HG02885 (cell line): Measurements from ENCODE around the gene FBXW12.
"Not testable (repeated sequence)": the region's sequence is repeated elsewhere in the genome, so short reads cannot be mapped to it uniquely, and the experiment has no call there.

Experiments used
- ATAC-seq: cut with Tn5 transposase; IDR thresholded peaks from one replicate; pipeline ENCODE4 v1.9.1; 2021; ENCODE audit warnings: mild to moderate bottlenecking; ENCODE audit not compliant: unreplicated experiment, poor library complexity

Gene FBXW12, protein sequence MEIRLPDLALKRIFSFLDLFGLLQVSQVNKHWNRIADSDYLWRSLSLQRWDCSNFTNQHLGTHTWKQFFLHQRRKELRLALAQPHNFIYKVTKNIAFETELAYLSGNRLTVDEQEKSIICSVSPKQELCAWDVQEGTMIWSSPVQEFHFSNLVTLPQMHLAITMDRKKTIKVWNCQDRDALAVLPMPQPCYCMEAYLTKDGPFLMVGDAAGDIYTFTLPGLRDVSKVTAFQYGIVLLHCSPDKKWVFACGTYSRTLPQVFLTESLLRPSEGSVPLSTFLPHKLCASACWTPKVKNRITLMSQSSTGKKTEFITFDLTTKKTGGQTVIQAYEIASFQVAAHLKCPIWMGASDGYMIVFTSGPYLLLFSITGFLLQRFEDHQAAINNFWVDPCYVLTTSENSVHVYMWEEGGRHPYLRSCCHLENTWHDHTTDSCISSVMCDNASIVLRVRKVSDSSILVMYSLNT

DNA sequence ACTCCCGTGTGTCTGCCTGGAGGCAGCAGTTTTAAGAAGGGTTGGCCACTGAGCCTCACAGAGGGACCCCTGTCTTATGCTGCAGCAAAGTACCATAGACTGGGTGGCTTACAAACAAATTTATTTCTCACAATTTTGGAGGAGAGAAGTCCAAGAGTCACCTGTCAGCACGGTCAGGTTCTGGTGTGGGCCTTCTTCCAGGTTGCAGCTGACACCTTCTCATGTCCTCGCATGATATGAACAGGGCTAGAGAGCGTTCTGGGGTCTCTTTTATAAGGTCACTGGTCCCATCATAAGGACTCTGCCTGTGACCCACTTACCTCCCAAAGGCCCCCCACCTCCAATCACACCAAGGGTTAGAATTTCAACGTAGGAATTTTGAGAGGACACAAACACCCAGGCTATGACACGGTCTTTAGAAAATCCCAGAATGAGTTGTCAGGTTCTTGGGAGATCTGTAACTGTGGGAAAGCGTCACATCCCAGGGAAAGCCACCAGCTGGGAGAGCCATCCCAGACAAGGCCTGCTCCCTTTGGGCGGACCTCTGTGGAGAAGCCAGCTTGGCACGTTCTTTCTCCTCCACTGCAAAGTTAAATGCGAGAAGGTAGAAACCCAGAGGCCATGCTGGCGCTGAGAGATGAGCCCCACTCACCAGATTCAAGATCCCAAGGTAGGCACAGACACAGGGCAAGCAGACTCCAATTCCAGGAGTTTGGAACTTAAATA lies at the start of gene FBXW12:
Gene FBXW12 (plus strand): TSS at position 569 of the 726 bp plus-strand sequence. CDS start 549 bp downstream, outside the sequence.
- ATAC-seq, result no peak

DNA sequence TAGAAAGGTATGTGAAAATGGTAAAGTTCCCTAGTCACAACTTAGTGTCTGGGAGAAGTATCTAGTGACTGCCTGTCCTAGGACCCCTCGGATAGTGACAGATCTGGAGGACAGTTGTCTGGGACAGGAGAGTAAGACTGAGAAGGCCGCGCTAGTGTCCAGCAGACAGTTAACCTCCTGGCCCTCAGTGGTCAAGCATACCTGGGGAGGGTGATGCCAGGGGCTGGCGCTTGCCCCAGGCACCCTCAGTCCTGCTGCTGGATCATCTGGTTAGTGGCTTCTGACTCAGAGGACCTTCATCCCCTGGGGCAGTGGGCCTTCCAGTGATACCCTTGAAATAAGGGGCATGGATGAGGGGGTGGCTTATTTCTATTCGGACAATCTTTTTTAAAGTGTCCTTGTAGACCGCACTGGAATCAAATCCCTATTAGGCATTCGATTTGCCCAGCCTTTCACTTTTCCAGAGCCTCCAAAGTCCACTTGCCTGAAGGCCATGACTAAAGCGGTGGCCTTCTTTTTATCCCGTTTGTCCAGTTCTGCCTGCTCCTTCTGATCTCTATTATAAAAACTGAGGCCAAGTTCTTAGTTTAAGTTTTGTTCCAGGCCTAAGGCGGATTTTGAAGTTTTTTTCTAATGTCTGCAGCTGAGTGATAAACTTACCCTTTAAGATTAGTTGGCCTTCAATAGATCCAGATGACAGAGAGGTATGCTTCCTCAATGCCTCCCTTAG lies 40.1 kb upstream of the FBXW12 start:
- ATAC-seq, result not testable (repeated sequence)

DNA sequence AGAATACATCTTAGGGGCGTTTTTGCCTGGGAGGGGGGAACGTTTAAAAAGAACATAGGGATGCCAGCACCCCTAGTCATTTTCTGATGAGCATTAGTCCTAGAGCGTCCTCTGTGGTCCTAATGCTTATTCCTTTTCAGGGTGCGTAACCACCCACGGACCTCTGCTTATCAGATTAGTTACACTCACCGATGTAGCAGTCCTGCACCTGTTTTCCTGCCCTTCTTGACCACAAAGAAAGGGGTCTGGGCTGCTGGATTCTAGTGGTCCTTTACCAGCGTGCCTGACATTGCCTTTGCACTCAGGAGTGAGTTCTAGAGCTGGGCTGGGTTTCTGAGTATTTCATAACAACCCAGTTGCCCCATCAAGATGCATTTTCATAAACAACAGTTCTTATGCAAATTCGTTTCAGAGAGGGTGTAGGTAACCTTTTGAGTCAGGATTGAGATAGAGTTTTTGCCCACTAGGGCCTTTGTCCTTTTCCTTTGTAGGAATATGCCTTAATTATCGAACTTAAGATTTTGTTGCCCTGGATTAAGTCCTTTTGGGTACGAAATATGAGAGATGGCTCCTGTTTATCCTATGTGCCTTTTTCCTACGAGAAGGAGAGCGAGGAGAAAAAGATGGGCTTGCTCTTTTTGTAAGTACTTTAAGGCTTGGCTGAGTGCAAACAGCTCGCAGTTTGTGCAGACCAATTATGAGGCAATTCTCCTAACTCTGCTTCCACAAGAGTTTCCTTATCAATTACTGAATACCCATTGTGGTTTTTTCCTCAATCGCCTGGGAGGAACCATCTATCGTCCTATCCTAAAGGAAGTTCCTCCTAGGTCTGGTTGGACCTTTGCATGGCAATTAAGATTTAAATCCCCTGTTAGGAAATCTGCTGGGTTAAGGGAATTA lies 38.4 kb upstream of the FBXW12 start, which contains the start of gene SPINK8:
Gene SPINK8 (minus strand): TSS at position 316 of the 900 bp plus-strand sequence. CDS start 5,320 bp downstream, outside the sequence.
- ATAC-seq, result not testable (repeated sequence)

DNA sequence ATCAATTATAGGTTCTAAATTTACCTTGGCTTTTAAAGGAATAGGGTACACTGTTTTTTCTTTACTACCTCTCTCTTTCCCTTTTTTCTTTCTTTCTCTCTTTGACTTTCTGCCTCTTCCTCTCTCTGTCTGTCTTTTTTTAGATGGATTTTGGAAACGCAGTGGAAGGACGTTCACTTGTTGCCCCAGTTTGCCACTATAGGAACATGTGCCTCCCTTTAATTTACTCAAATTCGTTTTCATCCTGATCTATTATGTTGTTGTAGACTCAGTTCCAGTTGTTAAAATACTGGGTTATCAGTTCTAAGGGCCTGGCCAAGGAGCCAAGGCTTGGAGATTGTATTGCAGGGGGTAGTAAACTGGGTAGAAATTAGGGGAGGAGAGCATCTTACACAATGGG lies 37.4 kb upstream of the FBXW12 start:
- no peak for ATAC-seq

DNA sequence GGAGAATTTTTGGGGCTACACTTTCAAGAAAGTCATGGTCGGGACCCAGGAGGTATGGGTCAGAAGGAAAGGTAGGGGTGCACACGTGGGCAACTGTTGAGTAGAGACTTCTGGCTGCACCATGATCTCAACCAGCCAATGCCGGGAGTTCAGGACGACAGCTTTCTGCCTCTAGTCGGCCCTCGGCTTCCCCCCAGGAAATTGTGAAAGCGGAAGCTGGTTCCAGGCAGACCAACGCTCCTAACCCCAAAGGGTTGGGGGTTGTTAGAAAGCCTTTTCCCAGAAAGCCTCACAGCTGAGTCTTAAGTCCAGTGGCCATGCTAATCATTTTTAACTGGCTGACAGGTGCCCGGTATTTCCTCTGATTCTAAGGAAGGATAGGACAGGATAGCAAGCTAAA lies 36.7 kb upstream of the FBXW12 start:
- ATAC-seq, result not testable (repeated sequence)

DNA sequence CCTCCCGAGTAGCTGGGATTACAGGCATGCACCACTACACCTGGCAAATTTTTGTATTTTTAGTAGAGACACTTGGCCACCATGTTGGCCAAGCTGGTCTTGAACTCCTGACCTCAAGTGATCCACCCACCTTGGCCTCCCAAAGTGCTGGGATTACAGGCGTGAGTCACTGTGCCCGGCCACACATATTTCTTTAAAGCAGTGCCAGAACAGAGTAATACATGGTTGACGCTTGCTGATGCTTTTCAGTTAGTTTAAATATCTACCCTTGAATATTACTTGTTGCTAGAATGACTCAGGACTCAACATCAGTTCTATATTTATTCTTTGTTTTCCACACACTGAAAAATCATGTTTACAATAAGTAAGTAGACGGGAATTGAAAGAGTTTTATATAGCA lies 34.5 kb upstream of the FBXW12 start:
- not testable (repeated sequence) for ATAC-seq

DNA sequence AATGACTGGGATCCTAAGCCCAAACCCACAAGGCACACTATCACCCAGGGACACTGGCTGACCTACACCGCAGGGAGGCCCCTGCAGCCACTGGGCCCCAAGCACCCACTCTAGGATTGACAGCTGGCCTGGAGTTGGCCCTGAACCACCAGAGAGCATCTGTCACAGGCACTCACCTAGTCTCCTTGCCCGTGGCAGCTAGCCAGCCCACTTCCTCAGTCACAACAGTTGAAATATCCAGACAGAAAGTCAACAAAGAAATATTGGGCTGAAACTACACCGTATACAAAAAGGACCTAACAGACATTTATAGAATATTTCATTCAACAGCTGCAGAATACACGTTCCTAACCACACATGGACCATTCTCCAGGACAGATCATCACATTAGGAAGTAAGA lies 33.4 kb upstream of the FBXW12 start:
- no peak for ATAC-seq

DNA sequence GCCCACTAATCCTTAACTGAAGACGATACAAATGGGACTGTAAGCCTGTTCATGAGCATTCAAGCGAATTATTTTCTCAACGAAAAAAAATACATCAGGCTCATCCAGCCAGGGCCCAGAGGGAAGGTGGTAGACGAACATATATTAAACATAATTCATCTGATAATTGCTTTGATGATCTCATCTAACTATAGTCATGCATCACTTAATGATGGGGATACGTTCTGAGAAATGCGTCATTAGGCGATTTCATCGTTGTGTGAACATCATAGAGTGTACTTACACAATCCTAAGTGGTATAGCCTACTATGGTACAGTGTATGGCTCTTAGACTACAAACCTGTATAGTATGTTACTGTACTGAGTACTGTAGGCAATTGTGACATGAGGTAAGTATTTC lies 28.6 kb upstream of the FBXW12 start:
- ATAC-seq, result no peak

DNA sequence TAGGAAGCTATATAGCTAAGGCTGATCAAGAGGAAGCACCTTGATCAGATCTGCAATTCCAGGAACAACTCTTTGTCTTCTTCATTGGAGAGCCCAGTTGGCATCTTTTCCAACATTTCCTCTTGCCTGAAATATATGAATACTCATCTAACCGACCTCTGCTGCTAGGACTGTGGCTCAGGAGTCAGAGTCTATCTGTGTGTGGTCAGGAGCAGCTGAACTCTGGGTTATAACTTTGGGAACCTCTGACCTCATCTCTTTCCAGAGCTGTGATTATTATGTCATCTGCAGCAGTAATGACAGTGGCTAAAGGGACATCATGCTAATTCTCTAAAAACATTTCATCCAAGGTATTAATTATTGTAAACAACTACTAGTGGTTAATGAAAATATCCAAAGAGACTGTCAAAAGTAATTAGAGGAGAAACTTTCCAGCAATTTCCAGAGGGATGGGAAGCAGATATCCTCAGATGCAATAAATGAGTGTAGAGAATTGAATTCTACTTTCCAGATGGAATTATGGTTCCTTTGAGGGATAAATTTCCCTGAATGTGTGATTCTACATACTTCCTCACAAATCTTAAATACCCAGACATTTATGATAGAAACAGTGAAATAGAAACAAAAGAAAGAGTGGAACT lies 27.0 kb upstream of the FBXW12 start:
- no peak for ATAC-seq

DNA sequence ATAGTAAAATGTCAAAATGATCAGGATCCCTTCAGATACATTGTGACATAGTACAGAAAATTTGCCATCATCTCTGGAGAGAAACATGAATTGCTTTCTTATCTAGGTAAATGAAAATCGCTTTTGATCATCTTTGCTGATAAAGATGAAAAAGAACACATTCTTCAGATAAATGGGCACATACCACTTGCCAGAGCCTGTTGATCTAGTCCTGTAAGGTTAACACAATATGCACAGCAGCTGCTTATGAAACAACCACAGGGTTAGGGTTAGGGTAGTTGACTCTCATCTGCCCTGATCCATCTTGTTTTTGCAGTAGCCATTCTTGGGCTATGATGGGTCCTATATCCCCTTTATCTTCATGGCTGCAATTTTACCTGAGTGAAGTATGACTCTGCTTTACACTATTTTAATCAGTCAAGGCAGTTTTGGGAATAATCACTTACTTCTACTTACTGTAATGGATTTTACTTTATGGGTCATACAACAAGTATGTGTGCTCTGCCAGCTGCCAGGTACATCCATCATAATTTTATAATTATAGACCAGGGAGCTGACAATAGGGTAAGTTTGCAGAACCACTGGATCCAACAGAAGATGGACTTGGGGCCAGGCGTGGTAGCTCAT lies 26.0 kb upstream of the FBXW12 start:
- ATAC-seq, result no peak

DNA sequence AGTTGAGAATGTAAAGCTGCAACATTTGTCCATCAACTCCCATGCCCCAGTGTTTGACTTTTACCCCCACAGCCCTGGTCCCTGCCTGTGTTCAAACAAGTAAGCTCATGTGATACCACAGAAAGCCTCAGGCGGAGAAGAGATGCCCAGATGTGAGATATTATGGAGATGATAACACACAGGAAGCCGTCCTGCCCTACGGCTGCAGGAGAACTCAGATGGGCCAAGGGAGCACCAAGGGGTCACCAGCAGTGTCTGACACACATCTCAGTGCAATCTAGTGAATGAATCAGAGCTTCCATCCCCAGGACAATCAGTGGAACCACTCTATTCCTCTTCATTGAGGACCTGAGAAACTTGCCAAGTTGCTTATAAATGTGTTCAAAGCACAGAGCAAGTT lies 24.5 kb upstream of the FBXW12 start:
- no peak for ATAC-seq

DNA sequence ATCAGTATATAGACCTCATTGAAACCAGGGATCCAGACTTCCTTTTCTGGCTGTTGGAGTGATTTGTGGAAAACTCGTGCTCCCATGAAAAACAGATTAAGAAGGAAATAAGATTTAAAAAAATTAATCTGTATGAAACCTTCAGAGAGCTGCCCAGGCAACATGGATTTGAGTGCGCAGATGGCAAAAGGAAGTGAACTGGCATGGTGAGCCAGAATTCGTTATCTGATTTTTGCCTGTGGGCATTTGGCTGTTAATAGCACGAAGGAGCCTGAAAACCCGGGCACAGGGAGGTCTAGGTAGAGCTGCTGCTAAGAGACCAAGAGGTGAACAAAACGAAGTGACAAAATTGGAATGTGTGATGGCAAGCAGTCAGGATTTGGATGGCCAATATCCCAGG lies 19.5 kb upstream of the FBXW12 start:
- ATAC-seq, result no peak

DNA sequence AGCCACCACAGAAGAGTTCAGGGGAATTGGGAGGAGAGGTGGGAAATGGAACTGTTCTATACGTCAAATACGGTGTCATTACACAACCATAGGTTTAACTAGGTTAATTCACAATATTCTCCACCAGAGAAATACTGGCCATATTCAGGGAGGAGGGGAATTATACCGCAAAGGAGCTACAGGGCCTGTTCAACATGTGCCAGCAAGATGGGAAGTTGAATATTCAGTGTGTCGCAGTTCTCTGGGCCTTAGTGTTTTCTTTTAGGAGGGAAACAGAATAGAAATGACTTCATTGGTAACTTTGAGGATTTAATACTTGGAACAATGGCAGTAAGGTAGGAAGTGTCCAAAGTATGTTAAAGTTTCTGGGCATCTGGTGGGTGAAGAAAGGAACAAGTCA lies 18.0 kb upstream of the FBXW12 start:
- no peak for ATAC-seq

DNA sequence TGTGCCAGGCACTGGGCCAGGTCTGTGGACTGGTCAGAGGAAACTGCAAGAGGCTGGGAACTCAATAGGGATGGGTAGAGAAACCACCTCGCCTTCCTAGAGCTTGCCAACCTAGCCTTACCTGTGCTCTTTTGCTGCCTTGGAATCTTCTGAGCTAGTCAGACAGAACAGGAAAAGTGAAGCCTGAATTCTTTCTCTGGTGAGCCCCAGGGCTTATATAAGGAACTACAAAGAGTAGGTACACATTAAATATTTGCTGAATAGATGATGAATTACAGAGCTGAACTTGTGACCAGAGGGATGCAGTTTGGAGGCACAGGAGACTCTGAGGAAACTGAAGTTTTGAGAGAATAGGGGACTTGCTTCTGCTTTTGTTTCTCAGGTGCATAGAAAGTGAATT lies 15.6 kb upstream of the FBXW12 start:
- ATAC-seq, result no peak

DNA sequence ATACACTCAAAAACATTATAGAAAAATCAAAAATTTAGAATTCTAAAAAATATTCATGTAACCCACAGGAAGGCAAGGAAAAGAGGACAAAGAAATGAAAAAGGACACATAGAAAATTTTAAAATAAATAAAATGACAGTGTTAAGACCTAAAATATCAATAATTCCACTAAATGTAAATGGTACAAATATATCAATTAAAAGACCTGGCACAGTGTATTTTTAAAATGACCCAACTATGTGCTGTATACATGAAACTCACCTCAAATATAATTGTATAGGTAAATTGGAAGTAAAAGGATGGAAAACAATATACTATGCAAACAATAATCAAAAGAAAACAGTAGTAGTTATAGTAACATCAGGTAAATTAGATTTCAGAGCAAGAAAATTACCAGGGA lies 10.1 kb upstream of the FBXW12 start:
- ATAC-seq, result no peak

DNA sequence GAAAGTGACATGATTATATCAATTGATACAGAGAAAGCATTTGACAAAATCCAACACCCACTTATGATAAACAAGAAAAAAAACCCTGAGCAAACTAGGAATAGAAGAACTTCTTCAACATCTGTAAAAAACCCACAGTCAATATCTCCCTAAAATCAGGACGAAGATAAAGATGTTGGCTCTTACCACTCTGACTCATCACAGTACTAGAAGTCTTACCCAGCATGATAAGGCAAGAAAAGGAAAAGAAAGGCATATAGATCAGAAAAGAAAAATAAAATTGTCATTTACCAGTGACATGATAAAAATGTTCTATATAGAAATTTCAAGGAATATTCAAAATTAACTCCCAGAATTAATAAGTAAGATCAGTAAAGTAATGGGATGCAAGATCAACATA lies 7.2 kb upstream of the FBXW12 start:
- no peak for ATAC-seq

DNA sequence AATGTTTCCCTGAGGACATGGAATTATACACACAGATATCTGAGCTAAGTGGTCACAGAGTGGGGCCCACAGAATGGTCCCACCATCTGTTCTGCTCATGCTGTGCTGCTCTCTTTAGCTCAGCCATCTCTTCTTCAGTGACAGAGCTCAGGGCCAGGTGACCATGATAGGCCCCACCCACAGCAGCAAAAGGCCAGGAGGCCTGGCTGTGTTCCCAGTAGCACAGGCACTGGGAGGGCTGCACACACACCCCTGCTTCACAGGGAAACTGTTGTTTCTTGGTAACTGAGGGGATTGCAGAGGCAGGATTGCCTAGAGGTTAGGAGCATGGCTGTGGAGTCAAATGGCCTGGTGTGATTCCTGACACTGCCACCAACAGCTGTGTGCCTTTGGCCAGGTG lies 4.8 kb upstream of the FBXW12 start:
- ATAC-seq, result no peak

DNA sequence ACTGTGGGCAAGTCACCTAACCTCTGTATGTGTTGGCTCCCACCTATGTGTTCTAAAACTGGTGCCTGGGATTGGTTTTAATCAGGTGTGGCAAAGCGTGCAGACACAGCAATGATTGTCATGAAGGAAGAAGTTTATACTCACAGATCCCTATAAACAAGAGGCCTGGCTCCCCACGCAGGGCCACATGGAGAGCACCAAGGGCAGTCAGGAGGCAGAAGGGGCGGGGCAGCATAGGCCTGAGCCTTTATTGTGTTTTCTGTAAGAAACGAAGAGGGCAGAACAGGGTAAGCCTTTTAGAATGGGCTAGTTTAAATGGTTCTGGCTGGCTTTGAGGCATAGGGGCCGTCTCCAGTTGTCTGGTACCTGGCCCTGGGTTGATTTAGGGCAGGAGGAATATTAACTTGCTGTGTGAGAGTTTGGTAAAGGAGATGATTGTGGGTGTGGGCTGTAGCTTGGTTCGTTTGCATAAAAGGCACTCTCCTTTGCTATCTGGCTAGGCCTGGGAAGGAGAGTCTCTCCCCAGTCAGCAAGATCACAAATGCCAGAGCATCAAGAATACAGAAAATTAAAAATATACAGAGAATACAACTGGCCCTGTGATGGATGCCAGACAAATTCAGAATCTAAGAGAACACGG lies 2.2 kb upstream of the FBXW12 start:
- ATAC-seq, result no peak
